ENCODE measurements around the gene PTPMT1.

Gene PTPMT1

DNA sequence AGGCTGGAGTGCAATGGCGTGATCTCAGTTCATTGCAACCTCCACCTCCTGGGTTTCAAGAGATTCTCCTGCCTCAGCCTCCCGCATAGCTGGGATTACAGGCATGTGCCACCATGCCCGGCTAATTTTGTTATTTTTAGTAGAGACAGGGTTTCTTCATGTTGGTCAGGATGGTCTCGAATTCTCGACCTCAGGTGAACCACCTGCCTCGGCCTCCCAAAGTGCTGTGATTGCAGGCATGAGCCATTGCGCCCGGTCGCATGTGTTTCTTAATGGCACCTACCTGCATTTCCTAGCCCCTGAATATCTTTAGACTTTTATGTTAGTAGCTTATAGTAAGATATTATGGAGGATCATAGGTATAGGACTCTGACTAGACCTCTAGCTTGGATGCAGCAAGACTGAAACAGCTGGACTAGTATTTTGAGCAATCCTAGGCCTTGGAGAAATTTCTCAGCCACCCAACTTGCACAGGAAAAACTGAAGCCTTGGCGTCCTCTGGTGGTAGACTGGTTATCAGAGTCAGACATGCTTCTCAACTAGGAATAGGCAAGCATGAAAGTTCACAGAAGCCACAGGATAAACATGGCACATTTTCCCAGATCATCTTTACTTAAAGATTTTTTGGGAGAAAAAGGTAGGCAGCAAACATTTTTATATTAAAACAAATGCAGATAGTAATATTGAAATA is 51.5 kb downstream of the PTPMT1 start:
- peak; percentile 3 for DNase-seq

DNA sequence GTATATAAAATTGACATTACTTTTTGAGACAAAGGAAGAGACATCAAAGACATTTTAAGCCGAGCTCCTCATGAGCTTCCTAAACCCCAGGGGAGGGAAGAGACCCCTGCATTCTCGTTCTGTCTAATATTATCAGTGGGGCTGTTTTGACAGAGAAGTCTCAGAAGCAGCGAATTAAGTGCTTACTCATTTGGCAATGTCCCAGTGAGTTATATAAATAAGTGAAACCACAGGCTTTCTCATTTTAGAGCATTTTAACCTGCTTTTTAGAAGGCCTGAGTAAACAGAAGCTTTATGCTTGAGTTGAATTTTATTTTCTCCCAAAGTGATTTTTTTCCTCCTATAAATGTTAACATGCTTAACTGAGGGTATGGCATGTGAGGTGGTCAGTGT is 52.0 kb downstream of the PTPMT1 start:
- DNase-seq, result no peak

DNA sequence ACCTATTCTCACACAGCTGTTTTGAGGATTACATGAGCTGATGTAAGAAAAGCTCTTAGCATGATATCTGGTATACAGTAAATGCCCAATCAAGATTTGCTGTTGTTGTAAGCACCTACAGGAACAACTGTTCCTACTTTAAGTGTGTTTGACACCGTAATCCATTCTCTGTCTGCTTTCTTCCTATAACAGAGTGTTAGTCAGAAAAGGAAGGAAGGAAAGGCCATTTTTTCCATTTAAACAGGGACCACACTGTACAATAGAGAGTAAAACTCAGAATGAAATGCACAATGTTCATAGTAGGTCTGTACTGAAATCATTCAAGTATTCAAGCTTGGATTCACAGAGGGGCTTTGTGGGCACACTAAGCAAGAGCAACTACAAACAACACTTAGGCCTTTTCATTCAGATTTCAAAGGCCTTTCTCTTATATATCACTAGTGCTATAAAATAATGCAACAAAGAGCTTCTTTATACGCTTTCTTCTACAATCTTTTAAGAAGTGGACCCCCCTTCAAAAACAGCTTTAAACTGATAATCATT is 55.5 kb downstream of the PTPMT1 start:
- no peak for DNase-seq

All from NCI-H345 (cell line).